Astrocyte of the hippocampus (primary cell): Measurements from ENCODE around the gene JDP2.
A peak's percentile ranks its signal among the peaks of the same experiment; 100 is the strongest.

ENCODE experiments used
- DNase-seq: peaks from one replicate; pipeline ENCODE4 v3.0.0; 2011; ENCODE audit warnings: low read depth, low spot score

The JDP2 gene

DNA sequence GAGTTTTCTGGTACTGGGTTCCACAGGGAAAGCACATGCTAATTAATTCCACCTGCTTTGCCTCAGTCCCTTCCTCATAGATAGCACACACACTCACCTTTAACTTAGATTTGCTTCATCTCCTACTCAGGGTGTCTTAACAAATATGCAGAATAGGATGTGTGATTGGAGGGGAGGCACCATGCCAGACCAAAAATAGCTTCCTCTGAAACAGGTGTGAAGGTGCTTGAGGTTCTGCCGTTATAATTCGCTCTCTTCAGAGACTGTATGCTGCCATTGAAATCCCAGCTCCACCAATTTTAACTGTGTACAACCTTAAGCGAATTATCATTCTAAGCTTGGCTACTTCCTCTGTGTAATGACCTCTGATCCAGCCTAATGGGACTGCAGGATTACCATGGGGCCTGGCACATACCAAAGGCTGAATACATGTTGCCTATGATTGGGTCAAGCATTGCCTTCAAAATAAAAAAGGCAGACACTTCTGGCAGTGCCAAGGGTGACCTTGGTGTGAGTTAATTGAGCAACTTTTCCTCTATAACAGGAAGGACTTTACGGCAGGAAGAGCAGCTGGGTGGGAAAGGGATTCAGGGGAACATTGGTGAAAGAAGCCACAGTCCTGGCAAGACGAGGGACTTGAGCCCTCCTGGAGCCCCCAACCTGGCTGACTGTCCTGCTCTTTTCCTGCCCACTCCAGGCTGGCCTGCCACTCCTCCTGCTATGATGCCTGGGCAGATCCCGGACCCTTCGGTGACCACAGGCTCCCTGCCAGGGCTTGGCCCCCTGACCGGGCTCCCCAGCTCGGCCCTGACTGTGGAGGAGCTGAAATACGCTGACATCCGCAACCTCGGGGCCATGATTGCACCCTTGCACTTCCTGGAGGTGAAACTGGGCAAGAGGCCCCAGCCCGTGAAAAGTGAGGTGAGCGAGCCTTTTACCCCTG, 9.7 kb downstream of the JDP2 start:
- DNase-seq, result no peak

DNA sequence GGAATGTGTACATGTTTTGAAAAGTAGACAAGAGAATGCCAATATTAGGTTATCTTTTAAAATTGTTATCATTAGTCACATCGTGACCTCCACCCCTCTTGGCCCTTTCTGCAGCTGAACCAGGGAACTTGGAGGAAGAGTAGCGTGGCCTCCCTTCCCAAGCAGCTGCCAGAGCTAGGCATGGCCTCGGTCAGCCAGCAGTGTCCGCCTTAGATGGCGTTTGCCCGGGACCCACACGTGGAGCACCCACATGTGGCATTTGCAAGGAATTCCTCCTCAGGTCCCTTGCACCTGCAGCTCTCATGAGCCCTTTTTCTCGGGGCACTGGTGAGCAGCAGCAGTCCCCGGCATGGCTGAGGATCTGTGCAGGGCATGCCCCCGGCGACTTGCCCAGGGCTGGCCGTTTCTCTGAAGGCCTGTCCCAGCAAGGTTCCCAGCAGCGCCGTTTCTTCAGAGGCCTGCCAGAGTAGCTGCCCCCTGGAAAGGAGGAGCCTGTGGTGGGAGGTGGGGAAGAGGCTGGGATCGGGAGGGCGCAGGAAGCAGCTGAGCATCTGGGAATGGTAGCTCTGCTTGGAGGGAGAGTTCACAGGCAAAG, 10.8 kb downstream of the JDP2 start:
- no peak for DNase-seq

DNA sequence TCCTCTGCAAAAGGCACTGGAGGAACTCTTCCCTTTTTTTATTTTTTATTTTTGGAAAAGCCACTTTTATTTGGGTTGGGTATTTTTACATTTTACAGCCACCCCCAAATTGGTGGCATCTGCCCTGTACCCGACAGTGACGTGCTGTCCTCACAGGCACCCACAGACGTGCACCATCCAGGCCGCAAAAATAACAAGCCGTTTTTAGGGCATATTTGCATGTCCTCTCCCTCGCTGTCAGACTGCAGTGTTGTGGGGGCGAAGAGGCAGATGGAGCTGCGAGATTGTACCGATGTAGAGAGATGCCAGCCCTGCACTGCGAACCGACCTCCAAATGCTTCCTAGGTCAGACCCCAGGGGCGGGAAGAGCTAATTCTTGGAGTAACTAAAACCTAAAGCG, 12.2 kb downstream of the JDP2 start:
- DNase-seq, result no peak

DNA sequence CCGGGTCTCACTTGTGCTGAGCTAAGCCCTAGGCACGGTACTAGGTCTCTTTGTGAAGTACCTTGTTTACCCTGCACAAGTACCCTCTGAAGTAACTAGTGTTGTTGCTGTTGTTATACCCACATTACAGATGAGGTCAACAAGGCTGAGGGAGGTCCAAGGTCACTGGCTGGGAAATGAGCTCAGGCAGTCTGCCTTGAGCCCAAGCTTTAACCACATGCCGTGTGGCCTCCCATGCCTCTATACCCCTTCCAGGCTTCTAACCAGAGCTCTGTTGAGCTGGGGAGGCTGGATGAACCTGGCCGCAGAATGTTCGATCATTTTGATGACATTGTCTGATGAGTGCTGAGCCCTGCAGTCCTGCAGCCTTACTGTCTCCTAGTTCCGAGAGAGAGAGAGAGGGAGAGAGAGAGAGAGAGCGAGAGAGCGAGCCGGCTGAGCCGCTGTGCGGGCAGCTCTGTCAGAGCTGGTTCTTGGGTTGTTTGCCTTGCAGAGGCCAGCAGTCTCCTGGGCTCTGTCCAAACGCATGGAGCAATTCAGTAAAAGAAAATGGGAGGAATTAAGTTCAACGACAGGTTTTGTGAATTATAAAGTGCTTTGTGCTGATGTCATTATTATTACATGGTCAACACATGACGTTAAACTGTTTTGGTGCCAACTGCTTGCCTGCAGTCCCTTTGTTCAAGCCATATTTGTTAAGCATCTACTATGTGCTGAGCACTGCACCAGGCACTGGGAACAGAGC, 13.1 kb downstream of the JDP2 start:
- peak; percentile 76 for DNase-seq

DNA sequence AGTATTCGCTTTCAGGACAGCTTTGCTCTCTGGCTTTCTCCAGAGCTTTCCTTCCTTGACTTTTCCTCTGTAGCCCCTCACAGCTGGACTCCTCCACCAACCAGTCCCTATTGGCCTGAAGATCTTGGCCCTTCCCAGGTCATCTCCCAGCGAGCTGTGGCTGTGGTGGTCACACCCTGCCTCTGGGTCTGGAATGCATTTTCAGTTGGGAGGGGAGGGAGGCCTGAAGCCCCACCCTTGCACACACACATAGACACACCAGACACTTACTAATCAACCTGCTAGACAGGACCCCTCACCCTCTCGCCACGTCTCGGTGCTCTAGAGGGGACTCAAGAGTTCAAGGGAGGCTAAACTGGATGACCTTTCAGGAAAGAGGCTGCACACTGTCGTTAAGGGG, 13.9 kb downstream of the JDP2 start:
- DNase-seq, result no peak

DNA sequence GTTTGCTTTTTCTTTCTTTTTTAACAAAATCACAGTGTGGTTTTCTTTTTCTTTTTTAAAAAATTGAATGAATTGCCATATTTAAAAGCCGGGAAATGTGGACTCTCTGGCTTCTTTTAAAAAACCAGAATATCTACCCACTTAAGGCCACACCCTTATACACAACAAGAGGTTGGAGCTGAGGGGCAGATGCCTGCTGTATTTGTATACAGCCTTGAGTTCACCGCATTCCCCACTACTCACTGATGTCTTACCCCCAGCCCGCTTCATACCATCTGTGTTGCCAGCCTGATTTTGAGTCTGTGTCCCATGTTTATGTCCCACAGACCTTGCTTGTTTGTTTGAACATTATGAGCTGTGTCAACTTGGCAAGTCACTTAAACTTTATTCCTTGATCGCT, 14.3 kb downstream of the JDP2 start:
- DNase-seq, result no peak

DNA sequence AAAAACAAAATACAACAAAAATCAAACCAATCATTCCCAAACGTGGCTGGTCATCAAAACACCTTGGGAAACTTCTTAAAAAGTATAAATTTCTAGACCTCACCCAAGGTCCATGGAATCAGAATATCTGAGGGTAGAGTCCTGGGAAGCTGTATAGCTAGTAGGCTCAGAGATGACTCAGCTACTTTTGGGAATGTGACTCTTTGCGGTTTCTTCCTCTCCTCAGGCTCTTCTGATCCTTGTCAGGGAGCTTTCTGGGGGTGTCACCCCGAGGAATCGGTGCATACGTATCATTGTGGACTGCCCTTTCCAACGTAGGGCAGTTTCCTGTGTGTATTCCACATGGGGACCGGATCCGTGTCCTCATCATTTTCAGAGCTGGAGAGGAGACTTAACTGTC, 14.8 kb downstream of the JDP2 start:
- no peak for DNase-seq

DNA sequence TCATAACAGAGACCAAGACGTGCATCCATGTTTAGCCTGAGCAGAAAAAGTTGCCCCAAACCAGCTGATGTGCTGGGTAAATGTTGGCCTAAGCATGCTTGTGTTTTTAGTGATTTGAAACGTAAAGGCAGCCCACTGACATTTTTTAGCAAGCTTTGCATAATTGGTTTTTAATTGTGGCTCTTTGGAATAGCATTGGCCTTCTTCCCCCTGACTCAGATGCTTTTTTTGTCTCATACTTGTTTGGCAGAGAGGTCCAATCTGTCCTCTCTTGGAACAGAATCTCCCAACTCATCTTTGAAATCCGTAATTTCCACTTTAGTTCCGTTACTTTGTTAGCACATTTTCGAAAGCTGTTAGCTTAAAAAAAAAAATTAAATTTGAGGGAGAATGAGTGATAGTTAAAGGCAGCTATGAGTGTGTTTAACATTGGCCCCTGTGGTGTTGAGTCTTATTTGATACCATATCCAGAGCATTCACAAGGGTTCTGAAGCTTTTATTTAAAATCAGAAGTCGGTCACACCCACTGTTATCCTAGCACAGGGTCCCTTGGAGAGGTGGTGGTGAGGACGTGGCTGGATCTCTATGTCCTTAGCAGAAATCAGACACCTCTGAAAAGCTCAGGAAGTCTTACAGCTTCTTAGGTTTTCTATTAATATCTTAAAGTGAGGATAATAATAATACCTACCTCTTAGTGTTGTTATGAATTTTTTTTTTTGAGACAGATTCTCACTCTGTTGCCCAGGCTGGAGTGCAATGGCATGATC, 15.6 kb downstream of the JDP2 start:
- no peak for DNase-seq

DNA sequence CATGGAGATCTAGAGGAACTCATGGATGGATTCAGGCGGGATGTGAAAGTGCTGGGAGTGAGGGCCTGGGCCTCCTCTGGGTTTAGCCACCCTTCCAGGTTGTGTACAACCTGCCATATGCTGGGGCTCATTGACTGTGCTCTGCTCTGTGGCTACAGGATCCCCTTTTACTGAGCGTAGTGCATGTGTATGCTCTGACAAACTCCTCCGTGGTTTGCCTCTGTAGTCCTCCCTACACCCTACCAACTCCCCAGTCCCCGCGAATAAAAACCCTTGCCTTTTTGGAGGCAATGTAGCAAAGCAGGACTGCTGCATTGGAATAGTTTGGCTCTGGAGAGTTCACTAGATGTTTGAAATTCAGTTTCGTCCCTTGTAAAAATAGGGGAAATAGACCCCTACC, 17.4 kb downstream of the JDP2 start:
- no peak for DNase-seq

DNA sequence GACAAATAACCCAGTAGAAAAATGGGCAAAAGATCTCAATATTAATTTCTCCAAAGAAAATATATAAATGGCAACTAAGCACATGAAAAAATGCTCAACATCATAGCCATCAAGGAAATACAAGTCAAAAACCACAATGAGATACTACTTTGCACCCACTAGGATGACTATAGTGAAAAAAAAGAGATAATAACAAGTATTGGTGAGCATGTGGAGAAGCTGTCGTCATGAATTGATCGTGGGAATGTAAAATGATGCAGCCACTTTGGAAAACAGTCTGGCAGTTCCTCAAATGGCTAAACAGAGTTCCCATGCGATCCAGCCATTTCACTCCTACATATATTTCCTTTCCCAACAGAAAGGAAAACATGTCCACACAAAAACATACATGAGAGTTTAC, 18.1 kb downstream of the JDP2 start:
- no peak for DNase-seq

DNA sequence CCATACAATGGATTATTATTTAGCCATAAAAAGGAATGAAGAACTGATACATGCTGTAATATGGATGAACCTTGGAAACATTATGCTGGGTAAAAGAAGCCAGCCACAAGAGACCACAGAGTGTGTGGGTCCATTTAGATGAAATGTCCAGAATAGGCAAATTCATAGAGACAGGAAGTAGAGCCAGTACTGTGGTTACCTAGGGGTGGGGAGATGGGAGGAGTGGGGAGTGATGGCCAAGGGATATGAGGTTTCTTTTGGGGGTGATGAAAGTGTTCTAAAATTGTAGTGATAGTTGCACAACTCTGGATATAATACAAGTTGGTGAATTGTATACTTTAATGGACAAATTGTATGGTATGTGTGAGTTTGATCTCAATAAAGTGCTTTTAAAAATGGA, 18.6 kb downstream of the JDP2 start:
- no peak for DNase-seq

DNA sequence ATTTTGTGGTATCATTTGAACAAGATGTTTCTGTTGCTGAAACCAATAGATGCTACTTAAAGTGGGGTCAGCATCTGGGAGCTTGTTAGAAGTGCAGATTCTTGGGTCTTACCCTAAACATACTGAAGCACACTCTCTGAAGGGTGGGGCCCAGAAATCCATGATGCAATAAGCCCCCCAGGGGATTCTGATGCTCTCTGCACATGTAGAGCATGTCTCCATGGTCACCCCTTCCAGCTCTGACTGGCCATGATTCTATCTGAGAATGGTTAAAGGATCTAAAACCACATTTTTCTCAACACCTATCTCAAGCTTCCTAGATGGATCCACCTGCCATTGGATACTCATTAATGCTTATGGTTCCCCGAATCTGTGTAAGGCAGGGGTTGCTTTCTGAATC, 20.4 kb downstream of the JDP2 start:
- no peak for DNase-seq

DNA sequence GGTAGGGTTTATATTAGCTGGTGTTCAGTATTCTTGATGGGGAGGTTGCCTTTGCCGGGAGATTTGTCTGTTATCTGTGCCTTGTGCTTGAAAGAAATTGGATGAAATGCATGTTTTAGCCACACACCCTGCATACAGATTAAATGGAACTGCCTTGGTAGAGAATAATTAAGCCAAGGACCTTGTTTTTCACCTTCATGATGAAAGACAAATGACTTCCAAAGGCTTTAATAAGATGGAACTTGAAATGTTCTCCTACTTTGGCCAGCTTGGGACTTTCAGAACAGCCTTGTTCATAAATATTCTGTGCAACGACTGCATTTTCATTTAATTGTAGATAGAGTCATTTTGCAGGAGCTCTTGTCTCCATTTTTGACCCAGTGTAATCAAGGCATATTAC, 21.2 kb downstream of the JDP2 start:
- no peak for DNase-seq

DNA sequence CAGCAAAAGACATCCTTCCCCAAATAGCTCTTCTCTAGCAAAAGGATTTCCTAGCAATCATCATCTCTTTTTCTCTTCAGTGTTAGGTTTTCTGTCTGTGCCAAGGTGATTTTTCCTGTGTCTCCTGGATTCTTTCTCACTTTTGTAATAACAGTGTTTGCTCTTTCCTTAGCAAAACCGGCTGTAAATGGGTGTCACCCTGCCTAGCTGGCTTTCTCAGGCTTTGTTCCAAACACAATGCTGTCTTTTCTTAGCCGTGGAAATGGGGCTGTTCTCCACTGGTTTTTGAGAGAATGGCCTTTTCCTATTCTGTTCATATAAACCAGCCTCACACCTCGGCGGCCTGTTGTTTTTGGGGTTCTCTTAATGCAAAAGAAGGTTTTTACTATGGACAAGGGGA, 21.9 kb downstream of the JDP2 start:
- DNase-seq, result no peak

DNA sequence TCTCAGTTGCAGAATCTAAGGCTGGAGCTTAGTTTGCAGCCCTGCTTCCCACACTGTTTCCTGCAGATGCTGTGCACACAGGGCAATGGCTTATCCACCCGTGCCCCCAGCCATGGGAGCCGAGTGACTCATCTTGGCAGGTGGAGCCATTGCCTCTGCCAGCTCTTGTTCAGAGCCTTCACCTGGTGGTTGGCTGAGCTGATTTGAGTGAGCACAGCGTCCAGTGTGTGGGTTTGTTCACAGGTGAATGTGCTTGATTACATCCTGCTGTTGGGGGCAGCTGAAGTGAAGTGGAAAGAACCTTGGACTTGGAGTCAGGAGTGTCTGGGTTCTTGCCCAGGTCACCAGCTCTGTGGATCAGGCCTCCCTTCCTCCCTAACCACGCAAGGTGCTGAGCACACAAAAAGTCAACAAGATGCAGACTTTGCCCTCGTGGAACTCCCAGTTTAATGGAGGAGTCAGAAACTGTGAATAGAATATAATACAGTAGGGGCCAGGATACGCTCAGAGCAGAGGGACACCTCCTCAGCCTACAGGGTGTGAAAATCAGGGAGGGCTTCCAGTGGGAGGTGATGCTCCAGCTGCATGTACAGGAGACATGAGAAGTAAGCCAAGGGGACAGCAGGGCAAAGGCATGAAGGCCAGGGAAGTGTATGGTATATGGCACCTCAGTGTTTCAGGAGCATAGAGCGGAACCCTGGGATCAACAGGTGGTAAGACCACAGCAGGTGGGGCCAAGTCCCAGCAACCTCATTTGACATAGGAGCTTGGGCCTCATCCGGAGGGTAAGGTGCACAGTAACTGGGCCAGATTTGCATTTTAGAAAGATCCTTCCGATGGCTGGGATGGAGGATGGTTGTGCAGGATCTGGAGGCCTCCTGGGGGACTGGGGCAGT, 22.8 kb downstream of the JDP2 start:
- peak; percentile 79 for DNase-seq

DNA sequence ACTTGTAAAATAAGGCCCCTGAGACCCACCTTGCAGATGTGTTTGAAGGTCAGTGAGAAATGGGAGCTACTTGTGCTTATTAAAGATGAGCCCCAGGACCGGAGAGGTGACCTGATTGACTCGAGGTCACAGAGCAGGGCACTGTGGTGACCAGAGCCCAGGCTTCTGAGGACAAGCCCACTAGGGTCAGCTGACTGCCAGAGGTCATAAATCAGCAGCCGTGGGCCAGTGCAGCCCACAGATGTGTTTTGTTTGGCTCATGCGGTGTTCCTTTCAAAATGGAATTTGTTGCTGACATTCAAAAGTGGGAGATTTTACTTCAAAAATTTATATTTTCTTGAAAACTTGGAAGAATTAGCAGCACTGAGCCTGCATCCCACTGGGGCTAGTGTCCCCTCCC, 24.5 kb downstream of the JDP2 start:
- no peak for DNase-seq

DNA sequence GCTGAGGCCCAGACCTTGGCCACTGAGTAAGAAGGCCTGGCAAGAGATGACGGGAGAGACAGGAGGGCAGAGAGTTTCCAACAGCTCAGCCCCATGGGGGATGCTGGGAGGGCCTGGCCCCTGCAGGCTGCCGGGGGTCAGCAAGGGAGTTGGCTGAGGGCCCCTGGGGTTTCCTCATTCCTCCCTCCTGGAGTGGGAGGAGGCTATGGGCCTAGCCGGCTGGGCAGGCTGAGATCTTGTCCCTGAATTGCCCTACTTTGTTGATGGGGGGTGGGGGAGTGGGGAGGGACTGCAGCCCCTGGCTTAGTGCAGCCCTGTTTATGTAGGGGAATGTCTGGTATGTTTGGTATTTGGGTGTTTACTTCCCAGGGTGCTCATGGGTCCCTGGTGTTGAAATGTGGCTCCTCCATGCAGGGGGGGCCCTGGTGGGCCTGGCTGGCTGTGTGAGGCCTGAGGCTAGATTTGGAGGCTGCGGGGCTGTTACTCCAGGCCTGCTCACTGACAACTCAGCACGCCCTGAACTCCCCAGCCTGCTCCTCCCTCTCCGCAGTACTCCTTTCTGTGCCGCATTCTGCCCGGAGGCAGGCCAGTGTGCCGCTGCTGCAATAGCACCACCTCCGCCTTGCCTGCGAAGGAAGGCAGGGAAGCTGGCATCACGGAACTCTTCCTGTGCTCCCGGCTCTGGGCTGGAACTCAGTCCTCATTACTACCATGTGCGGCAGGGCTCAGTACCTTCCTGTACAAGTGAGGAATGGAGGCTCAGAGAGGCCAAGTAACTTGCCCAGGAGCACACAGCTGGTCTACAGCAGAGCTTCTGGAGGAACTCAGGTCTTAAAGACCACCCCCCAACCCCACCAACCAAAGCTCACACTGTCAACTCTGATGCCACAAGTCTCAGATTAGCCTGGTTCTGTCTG, 25.3 kb downstream of the JDP2 start:
- DNase-seq, result peak; percentile 95

DNA sequence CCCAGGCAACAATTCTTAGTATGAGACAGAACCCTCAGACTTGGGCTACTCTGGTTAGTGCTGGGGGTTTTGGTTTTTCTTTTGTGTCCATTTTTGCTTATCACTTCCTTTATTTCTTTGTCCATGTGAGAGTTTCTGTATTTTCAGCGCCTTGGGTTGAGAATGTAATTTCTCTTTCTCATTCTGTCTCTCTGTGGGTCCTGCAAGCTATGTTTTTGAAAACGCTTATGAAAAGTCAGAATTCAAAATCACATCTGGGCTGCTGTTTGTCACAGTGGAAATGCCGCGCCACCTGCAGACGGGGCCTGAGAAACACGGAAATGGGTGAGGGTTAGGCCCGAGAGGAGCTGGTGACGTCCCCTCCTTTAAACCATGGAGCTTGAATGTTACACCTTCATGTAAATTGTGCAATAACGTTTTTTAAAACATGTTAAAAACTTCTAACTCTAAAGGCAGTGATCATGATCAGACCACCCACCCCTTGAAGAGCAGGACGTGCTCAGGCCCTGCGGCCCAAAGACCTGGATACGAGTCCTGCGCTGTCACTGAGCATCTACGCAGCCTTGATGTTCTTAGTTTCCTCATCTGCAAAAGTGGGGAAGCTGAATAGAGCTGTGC, 26.1 kb downstream of the JDP2 start:
- DNase-seq, result no peak

DNA sequence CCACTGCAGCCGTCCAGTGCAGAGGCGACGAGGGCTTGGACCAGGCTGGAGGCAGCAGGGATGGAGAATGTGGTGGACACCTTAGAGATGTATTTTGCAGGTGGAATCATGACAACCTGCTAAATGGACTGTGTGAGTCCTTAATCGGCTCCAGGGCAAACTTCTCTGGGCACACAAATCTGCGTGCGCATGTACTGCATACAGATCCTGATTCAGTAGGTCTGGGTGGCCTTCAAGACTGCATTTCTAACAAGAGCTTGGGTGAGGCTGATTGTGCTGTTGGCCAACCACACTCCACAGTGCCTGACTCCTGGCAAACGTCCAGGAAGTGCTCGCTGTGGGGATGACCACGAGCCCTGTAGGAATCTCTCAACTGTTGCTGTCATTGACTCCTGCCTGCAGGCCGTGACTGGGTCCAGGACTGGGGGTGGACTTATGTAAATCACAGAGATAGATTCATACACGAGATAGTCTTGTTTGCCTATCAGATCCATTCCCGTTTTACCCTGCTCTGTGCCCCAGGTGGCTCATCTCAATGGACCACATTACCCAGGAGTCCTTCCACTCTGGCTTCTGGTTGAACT, 27.2 kb downstream of the JDP2 start:
- DNase-seq, result peak; percentile 75
